Loucy (cell line): ENCODE results near the gene NSL1.

Experiments
- EZH2phosphoT487 ChIP-seq: fragments of 200-600 bp; IDR thresholded peaks from 2 replicates; pipeline ENCODE4 v1.6.1; 2018; ENCODE audit warnings: antibody characterized with exemption, mild to moderate bottlenecking, moderate library complexity, borderline replicate concordance
- TF ChIP-seq, protein P1 (sequence below): fragments of 200-600 bp; sonication (generic); conservative IDR thresholded peaks from 2 replicates; pipeline ENCODE4 v1.5.1; 2014; ENCODE audit warnings: mild to moderate bottlenecking, antibody characterized with exemption, low read length

- TF ChIP-seq, protein P1, sequence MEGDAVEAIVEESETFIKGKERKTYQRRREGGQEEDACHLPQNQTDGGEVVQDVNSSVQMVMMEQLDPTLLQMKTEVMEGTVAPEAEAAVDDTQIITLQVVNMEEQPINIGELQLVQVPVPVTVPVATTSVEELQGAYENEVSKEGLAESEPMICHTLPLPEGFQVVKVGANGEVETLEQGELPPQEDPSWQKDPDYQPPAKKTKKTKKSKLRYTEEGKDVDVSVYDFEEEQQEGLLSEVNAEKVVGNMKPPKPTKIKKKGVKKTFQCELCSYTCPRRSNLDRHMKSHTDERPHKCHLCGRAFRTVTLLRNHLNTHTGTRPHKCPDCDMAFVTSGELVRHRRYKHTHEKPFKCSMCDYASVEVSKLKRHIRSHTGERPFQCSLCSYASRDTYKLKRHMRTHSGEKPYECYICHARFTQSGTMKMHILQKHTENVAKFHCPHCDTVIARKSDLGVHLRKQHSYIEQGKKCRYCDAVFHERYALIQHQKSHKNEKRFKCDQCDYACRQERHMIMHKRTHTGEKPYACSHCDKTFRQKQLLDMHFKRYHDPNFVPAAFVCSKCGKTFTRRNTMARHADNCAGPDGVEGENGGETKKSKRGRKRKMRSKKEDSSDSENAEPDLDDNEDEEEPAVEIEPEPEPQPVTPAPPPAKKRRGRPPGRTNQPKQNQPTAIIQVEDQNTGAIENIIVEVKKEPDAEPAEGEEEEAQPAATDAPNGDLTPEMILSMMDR, result peak; percentile 75
- TF ChIP-seq EZH2phosphoT487, result no peak
Observed at GRCh38 chr1:212782422-212783154, 9.0 kb downstream of the NSL1 start.
